ENCODE results near the gene KIF24. TPM values are rescaled to one million over a fixed set of nuclear protein-coding genes. Genes with fewer than 3 reads are reported as not detected.

The KIF24 gene
- 0.07 and 0.23 TPM in 2 replicates for polyA plus RNA-seq

DNA sequence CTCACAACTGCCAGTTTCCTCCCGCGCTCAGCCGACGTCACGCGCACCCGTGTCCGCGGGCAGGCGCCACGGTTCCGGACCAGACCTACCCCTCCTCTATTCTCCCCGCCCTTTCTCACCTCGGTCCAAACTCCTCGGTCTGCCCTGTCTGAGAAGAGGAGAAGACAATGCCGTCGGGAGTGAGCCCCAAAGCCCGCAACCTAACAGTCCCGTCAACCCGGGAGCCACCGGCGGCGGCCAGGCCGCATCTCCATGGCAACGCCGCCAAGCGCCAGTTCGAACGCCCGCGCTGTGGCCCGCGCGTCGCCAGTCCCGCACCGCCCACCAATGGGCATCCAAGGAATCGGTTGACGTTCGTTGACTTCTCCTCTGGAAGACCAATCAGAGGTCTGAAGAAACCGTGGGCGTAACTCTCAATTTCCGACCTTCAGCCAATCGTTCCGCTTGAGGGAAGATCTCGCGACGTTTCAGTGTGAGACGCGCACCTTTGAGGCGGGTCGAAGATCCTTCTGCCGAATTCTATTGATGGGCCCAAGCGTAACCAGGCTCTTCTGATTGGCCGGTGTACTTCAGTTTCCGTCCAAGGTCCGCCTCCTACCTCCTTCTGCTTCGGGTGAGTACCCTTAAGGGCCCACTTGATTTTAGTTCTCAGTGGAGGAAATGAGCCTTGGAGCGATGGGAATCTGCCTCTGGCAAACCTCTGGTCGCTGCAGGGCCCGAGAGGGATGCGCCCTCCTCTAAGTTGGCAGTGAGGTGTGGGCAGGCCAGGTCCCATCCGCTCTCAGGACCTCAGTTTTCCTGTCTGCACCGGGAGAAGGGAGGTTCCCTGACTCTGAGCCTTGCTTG is at the start of gene KIF24, which contains the start of gene NUDT2:
Gene KIF24 (minus strand): TSS at position 282 of the 846 bp plus-strand sequence. CDS start 17,922 bp downstream, outside the sequence.
Gene NUDT2 (plus strand): TSS at position 583 of the 846 bp plus-strand sequence. CDS start 9,471 bp downstream, outside the sequence.

DNA sequence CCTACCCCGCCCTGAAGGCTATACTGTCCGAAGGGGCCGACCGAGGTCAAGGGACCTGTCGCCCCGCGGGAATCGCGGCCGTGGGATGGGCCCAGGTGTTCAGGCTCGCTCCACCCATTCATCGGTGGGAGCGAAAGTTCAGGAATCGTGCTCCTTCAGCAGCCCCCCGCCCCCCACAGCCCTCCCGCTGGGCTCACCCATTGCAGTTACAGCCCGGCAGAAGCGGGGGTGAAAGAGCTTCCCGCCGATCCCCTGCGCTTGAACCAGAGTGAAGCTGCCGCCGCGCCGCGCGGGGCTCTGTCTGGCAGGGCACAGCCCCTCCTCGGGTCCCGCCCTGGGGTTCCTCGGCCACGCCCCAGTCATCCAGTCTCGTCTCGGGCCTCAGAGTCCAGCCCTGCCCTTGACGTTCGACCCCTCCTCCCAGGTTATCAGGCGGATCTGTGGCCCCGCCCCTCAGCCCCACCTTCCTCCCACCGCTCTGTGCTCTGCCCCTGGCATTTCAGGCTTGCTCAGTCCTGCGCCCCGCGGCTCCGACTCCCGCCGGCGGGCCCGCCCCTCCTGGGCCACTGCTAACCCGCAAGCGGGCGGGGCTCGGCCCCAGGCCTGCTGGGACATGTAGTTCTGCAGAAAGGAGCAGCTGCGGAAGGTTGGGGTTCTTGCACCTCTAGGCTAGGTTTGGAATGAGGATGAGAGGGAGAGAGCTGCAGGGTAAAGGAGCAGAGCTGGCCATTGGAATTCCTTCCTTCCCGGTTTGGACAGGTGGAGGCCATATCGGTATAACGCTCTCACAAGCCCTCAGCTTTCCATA is 47.7 kb upstream of the KIF24 start, which contains the start of gene MYORG:
Gene MYORG (minus strand): TSS at position 303 of the 808 bp plus-strand sequence. CDS start 3,955 bp downstream, outside the sequence.

Other genes starting within 250 kb of the KIF24 start
- 2.5 and 5.9 TPM in 2 replicates for gene DCAF12, start 202.6 kb downstream of the KIF24 start, polyA plus RNA-seq
- 12.3 and 19.3 TPM in 2 replicates for gene UBAP1, start 150.2 kb downstream of the KIF24 start, polyA plus RNA-seq
- 58.5 and 67.5 TPM in 2 replicates for gene NUDT2, start 301 bp upstream of the KIF24 start, polyA plus RNA-seq
- gene MYORG, start 47.6 kb upstream of the KIF24 start, polyA plus RNA-seq: 1.4 and 1.7 TPM in 2 replicates
- gene FAM219A, start 129.3 kb upstream of the KIF24 start, polyA plus RNA-seq: 9.8 and 13.3 TPM in 2 replicates
- 2.1 TPM in 1 of 2 replicates, not detected in the other for gene DNAI1, start 129.5 kb upstream of the KIF24 start, polyA plus RNA-seq
- gene ENHO, start 193.7 kb upstream of the KIF24 start, polyA plus RNA-seq: 6.1 and 15.2 TPM in 2 replicates

Data from Purkinje cell (primary cell).